HG02798 (cell line): ENCODE measurements around the gene ACOXL.

ENCODE experiments used
- ATAC-seq: cut with Tn5 transposase; IDR thresholded peaks from one replicate; pipeline ENCODE4 v1.9.1; 2021; ENCODE audit warnings: mild to moderate bottlenecking; ENCODE audit not compliant: unreplicated experiment, poor library complexity

Gene ACOXL

DNA sequence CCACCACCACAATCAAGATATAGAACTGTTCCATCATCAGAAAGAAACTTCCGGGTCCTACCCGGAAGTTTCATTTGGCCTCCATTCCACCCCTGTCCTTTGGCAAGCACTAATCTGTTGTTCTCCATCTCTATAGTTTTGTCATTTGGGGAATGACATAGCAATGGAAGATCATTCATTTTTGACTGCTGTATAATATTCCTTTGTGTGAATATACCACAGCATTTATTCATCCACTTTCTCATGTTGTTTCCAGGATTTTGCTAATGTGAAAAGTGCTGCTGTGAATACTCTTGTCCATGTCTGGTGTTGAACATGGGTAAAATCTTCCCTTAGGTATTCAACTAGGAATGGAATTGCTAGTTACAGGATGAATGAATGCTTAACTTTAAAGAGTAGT, 53.1 kb downstream of the ACOXL start:
- ATAC-seq: no peak

DNA sequence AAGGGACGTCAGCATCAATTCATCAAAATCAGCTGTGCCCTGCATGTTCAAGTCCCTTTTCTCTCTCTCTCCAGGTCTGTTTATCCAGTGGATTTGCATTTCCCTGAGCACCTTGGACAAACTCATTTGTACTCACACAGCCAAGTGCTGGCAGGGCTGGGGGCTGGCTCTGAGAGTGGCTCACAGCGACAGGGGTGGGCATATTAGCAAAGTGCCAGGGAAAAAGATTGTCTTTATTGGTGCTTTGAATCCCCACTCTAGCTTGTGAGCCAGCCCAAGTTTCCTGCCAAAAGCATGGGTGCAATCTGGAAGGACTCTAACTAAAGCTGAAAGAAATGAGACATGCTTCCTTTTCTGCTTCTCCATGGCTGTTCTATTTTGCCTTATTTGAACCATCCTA, 56.6 kb downstream of the ACOXL start:
- no peak for ATAC-seq

DNA sequence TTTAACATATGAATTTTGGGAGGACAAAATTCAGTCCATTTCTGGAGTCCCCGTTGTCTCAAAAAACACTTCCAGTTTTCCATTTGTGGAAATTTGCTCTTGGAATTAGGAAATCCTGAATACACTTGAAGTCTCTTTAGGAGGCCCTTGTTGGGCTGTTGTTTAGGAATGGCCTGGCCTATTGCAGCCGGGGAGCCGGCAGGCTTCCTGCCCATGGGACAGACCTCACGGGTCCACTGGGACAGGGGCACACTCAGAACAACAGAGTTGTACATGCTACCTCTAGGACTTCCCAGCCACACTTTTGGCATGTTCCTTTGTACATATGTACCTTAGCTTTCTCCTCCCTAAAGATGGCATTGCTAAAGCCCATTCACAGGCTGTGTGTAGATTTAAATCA, 57.3 kb downstream of the ACOXL start:
- ATAC-seq: no peak

DNA sequence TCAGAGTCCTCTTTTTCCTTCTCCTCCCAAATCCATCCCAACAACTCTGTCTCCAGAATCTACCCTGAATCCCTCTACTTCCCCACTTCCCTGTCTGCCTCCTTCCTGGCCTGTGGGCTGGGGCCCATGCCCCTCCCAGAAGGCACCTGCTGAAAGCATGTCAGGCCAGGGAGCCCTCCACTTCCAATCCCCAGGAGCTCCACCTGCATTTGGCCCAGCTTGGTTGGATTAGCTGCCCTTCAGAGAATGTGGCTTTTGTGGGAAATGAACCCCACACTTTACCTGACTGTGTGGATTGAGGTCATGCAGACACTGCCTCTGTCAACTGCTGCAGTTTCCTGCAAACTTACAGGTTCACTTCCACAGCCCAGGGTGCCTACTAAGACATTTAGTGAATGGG, 58.5 kb downstream of the ACOXL start:
- ATAC-seq: no peak

DNA sequence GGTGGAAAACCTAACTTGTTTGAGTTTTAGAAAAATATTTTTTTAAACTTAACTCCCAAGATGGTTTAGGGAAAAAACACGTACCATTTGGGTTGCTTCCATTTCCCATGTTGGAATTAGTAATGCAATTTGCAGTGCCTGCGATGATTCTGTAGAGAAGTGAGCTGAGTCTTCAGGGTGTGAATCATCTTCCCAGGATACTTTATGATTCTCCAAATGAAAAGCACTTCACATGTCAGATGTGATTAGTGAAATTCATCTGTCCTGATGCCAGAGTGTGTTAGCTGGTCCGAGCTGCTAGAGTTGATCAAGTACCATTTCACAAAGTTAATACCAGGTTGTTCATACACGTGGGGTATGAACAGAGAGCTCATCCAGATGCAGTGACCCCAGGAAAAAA, 59.1 kb downstream of the ACOXL start:
- ATAC-seq: no peak

DNA sequence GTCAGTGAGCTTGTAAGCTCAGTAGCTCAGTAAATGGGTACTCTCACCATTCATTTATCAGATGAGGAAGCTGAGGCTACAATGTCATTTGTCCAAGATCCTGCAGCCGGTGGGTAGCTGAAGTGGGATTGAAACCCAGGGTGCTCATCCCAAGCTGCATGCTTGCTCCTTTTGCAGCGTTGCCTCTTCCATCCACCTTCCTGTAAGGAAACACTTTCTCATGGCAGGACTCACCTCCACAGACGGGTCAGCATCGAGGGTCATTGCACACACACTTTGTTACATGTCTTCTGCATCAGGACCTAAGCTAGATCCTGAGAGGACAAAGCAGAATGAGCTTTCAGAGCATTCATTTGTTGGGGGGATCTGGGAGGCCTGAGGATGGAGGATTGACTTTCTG, 60.7 kb downstream of the ACOXL start:
- ATAC-seq: no peak

DNA sequence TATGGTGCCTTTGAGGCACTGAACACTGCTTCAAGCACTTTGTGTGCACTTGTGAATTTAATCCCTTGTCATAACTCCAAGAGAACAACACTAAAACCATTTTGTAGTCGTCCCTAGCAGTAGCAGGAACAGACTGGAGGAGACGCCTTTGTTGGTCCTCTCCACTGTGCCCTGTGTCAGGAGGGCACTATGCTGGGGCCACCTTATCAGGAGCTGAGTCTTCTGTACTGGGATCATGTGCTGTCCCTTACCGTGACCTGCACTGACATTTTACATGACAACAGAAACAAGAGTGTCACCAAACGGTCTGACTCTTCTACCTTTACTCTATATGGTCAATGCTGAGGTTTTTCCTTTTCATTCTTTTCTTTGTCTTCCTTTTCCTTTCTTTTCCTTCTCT, 62.0 kb downstream of the ACOXL start:
- no peak for ATAC-seq

DNA sequence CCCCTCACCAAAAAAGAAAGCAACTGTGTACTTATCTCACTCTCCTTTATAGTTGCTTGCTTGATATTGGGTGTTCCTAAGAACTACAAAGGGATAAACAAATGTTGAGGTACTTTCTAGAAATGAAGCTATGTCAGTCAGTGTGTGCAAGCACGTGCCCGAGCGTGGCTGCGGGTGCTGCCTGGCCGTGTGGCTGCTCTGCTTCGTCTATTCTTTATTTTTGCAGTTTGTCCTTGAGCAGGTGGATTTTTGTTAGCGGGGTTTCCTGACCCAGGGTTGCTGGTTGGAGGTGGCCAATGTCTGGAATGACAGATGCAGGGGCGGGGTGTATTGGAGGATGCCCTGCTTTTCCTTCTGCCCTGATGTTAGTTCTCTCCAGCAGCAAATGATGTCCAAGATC, 62.6 kb downstream of the ACOXL start:
- no peak for ATAC-seq

DNA sequence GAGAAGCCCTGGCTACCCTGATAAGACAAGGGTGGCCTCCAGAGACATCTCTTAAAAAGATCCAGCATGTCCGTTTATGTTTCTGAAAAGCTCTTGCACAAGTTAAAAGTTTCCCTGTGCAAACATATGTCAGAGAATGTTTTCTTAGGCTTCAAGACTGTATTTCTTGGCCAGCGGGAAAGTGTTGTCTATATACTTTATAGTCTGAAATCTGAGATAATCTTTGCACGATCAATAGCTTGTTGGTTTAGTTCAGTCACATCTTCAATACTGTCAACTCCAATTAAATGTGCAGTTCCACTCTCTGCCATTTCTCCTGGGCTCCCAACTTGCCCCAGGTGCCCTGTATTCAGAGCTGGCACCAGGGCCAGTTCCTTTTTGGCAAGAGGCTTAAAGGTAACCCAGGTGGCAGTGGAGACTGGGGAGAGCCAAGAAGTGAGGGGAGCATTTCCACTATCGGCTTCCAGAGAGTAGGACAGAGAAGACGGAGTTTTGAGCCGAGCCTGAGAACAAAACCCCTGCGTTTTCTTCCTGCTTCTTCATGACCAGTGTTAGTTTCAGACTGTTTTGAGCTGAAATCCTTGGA, 64.4 kb downstream of the ACOXL start:
- no peak for ATAC-seq

DNA sequence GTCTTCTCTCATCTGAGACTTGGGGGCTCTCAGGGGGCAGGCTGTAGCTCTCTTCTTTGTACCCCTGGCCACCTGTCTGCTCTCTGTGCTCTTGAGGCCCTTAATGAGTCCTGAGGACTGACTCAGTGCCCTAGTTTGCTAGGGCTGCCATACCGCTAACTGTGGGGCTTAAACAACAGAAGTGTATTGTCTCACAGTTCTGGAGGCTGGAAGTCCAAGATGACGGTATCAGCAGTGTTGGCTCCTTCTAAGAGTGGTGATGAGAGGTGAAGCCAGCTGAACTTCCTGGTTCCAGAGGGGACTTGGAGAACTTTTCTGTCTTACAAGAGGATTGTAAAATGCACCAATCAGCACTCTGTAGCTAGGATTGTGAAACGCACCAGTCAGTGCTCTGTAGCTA, 67.0 kb downstream of the ACOXL start:
- ATAC-seq: no peak

DNA sequence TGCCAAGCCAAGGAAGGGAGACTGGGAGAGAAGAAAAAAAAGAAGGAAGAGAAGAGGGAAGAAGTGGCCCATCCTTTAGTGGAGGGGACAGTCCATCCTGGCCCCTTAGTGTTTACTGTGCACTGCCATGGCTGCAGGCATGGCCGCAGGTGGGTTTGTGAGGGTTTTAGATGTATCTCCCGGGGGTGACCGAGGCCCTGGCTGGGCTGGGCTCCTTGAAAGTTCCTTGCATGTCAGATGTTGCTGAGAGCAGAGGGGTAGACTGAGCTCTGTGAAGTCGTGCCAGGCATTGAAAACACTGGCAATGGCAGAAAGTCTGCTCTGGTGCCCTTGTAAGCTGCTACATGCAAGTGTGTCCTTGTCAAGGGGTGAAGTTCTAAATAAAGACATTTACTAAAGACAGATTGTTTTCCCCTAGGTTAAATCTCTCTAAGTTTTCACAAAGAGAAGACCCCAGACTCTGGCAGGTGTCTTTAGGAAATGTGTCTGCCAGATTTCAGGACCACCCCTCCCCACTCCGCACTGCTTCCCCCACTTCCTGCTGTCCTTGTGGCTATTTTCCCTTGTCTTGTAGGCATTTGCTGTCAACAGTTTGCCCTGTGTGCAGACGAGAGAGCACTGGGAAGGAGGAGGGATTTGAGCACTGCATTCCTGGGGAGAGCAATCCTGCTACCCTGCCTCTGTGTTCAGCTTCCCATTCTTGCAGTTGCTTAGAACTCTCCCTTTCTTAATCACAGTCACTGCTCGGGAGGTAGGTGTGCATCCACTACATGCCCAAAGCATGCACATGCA, 68.4 kb downstream of the ACOXL start:
- no peak for ATAC-seq

DNA sequence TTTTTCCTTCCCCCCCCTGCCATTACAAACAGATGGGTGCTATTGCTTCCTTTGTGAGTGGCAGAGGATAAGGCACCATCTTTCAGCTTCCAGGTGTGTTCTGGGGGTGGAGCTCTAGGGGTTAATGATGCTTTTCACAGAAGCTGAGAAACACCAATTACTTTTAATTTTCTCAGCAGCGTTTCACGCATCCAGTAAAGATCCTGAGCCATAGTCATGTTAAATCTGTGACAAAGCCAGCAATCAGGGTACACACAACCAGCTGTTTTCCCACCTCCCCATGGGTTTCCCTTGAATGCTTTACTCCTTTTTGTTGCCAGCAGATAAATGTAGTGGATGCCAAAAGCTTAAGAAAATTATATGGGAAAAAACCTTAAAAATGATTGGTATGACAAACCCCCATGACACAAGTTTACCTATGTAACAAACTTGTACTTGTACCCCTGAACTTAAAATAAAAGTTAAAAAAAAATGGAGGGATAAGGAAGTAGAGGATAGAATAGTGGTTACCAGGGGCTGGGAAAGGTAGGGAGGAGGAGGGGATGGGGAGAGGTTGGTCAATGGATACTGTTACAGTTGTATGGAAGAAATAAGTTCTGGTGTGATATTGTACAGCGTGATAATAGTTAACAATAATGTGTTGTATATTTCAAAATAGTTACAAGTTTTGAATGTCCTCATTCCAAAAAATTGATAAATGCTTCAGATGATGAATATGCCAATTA, 70.0 kb downstream of the ACOXL start:
- no peak for ATAC-seq

DNA sequence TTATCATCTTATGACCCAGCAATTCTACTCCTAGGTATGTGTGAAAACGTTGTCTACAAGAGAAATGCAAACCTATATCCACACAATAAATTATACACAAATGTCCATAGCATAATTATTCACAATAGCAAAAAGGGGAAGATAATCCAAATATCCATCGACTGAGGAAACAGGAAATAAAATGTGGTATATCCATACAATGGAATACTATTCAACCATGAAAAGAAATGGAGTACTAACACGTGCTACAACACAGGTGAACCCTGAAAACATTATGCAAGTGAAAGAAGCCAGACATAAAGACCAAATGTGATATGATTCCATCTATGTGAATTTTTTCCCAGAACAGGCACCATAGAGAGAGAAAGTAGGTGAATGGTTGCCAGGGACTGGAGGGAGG, 72.1 kb downstream of the ACOXL start:
- no peak for ATAC-seq

DNA sequence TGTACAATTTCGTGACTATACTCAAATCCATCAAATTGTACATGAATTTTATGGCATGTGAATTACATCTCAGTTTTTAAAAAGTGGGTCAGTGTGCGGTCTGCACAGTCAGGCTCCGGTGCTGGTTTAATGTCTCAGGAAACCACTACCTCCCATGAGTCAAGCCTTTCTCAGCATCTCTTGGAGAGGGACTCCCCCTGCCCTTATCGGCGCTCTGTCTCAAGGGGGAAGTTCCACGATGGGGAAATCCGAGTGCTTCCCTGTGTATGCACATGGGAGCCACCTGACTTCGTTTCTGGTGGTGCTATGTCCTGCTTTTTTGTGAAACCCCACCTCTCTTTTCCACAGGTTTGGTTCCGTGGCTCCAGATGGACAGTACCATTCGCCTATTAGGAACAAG, 72.5 kb downstream of the ACOXL start:
- peak; percentile 76 for ATAC-seq

DNA sequence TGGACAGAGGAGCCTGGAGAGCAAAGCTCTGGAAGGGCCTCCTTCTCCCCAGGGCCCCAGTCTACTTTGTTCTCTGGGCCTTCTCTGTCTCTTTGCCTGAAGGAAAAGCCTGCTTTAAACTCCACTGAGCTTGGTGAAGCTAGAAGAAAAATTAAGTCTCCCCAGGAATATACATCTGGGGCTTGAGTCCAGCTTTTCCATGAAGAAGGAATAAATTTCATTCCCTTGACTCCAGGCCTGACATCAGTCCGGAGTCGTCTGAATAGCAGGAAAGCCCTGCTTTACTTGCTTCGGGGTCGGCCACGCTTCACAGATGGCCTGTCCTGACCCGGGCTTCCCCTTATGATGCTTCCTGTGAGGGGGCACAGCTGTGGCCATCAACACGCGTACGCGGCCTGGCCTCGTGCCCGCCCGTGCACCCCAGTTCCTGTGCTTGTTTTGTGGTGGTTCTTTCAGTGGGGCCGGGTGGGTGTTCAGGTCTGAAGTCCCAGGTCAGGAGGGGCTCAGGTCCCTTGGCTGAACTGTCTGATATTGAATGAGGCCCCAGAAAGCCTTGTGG, 73.6 kb downstream of the ACOXL start:
- ATAC-seq: no peak

DNA sequence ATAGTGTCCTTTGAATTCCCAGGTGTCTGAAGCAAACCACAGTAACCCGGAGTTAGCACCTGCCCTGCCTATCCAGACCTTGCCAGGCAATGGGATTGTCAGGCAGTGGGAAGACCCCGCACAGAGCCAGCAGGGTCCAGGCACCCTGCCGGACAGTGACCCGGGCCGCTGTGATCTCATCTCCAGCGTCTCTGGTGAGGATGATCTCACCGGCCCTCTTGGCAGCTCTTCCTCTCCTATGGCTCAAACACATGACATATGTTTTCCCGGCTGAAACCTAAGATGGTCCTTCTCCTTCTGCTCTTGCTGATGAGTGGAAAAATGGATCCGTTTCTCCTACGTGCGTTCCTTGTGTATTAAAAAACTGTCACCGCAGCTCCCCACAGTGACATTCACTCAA, 75.1 kb downstream of the ACOXL start:
- no peak for ATAC-seq

DNA sequence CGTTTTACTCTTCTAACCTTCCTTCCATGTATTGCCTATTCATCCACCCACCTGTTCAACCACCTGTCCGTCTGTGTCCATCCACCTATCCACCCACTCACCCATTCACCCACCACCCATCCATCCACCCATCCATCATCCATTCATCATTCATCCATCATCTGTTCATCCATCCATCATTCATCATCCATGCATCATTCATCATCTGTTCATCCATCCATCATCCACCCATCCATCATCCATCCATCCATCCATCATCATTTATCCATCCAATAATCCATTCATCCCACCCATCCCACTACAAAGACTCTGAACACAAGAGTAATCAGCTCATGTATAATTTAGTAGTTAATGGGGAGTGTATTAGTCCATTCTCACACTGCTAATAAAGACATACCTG, 78.0 kb downstream of the ACOXL start:
- no peak for ATAC-seq

DNA sequence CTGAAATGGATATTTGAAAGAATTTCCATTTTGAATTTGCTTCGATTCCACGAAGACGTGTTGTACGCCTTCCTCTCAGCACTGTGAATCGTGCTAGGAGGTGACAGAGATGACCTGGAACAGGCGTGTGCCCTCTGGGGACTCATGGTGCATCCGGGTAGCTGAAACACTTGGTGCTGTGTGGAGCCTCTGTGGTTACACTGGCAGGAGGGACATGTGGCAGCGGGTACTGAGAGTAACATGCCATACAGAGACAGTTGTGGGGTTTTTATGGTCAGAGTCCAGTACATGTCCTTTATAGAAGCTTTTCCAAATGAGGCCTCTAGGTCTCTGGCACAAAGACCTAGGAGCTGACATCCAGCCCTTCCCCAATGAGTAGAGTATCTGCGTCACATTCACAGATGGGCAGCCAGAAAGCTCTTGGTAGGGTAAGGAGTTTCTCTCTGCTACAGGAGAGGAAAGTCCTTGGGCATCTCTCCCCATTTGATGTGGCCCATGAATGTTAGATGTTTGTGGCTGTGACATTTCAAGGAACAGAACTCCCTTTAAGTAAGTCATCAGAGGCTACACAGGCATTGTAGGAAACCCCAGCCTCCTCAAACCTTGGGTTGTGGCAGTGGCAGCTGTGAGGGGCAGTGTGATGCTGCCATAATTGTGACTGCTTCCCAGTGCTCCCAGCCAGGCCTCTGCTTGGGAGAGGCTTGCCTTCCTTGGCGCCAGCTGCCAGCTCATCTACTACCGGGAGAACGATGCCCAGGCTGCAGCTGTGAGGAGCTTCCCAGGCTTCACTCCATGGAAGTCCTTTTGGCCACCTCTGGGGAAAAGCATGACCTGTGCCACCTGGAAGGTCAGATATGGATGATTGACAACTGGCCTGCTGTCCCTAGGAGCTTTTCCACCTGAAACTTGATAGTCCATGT, 80.6 kb downstream of the ACOXL start:
- ATAC-seq: no peak

DNA sequence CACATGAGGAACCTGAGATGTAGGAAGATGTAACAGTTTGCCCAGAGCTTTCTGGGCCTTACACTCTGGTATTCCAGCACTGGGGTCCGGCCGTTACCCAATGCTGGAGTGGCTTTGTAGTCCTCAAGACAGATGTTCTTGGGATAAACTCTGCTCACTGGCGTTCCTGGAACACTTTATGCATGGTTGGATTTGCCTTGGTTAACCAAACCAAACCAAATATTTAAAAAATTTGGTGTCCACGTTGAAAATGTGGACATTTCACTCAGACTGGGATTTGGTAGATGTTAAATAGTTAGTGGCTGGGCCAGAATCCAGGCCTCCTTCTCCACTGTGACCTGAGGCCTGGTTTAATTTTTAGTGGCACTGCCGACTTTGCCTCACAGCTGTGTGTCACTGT, 81.5 kb downstream of the ACOXL start:
- no peak for ATAC-seq

DNA sequence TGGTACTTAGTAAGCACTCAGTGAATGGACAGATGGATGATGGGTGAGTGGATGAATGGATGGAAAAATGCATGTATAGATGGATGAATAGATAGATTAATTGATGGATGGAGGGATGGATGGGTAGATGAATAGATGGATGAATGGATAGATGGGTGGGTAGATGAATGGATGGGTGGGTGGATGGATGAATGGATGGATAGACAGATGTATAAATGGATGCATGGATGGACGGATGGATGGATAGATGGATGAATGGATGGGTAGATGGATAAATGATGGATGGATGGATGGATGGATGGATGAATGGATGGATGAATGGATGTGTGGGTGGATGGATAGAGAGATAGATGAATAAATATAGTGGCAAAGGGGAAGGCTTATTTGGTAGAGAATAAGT, 83.6 kb downstream of the ACOXL start:
- ATAC-seq: no peak
